ENCODE results near the gene EEA1.

DNA sequence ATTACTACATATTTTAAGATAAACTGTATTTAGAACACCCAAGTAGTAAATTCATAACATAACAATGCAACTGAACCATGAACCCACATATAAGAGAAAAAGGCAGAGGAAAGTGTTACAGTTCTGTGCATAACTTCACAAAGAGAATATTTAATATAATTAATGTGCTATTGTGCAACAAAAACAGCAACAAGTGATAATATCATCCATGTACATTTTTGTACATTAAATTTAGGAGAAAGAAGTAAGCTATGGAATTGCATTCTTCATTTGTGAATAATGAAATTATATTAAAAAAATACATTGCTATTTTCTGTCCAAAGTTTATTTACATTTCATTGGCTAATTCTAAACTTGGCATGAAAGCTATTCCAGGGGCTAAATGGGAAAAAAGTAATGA, 153.7 kb downstream of the EEA1 start:
- TF ChIP-seq POLR2A (IDR thresholded peaks at IDR 0.05) = no peak
- TF ChIP-seq, protein P1, sequence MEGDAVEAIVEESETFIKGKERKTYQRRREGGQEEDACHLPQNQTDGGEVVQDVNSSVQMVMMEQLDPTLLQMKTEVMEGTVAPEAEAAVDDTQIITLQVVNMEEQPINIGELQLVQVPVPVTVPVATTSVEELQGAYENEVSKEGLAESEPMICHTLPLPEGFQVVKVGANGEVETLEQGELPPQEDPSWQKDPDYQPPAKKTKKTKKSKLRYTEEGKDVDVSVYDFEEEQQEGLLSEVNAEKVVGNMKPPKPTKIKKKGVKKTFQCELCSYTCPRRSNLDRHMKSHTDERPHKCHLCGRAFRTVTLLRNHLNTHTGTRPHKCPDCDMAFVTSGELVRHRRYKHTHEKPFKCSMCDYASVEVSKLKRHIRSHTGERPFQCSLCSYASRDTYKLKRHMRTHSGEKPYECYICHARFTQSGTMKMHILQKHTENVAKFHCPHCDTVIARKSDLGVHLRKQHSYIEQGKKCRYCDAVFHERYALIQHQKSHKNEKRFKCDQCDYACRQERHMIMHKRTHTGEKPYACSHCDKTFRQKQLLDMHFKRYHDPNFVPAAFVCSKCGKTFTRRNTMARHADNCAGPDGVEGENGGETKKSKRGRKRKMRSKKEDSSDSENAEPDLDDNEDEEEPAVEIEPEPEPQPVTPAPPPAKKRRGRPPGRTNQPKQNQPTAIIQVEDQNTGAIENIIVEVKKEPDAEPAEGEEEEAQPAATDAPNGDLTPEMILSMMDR (IDR thresholded peaks at IDR 0.05) = no peak

Measured in Peyer's patch (tissue), 4 donors.